Measurements from ENCODE around the gene RAB11FIP4.

The RAB11FIP4 gene

GRCh38 chr17:31408586-31408985 is 17.1 kb downstream of the RAB11FIP4 start:
- no peak for DNase-seq (ENCODE audit: low spot score)

GRCh38 chr17:31411707-31412285 is 20.3 kb downstream of the RAB11FIP4 start:
- no peak for DNase-seq (ENCODE audit: low spot score)

- DNase-seq (ENCODE audit: low spot score): no peak
These were observed 21.0 kb downstream of the RAB11FIP4 start for GRCh38 chr17:31412511-31412910.

DNA sequence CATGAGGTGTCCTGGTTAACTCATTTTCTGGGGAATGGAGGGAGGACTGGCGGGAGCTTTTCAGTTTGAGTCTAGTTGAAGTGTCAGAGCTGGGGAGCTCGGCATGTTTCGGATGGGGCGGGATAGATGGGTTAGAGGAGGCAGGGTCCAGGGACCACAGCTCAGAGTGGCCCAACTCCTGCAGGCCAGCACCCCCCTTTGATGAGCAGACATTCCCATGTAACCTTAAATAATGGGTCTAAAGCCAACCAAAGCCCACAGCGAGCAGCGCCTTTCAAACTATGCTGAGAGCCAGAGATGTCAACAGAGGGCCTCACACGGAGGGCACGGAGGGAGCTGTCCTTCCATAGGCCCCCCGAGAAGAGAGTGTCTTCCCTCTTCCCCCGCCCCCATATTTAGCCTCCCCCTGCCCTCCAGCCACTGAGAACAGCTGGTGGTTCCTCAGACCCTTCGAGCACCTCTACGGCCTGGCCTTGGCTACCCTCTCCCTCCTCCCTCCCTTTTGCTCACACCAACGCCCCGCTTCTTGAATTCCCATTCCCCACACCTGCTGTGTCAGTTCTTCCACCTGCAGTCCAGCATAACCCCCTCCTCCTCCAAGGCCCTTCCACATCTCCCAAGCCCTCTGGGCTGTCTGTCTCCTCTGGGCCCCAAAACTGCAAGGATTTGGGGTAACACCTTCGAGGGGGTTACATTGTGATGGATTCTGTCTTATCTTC is 21.8 kb downstream of the RAB11FIP4 start:
- DNase-seq (ENCODE audit: low spot score): no peak

GRCh38 chr17:31413874-31414549 is 22.5 kb downstream of the RAB11FIP4 start:
- DNase-seq (ENCODE audit: low spot score): peak; percentile 56

GRCh38 chr17:31414550-31414918 is 23.1 kb downstream of the RAB11FIP4 start:
- no peak for DNase-seq (ENCODE audit: low spot score)

DNA sequence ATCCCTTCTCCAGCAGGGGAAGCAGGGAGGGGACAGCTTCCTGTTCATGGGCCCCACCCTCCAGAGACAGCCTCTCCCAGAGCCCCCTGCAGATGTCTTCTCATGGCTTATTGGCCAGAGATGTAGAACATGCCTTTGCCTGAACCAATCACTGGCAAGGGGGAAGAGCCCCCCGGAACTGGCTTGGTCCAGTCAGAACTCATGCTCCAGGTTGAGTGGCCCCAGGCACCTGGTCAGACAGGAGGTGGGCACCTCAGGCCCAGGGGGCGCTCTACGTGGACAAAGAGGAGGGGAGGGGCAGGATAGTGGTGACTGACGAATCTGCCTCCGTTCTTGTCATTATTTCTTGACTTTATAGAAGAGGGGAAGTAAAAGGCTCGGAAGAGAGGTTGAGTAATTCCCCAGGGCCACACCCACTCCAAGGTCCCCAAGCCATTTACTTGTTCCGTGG is 23.6 kb downstream of the RAB11FIP4 start:
- no peak for DNase-seq (ENCODE audit: low spot score)

DNA sequence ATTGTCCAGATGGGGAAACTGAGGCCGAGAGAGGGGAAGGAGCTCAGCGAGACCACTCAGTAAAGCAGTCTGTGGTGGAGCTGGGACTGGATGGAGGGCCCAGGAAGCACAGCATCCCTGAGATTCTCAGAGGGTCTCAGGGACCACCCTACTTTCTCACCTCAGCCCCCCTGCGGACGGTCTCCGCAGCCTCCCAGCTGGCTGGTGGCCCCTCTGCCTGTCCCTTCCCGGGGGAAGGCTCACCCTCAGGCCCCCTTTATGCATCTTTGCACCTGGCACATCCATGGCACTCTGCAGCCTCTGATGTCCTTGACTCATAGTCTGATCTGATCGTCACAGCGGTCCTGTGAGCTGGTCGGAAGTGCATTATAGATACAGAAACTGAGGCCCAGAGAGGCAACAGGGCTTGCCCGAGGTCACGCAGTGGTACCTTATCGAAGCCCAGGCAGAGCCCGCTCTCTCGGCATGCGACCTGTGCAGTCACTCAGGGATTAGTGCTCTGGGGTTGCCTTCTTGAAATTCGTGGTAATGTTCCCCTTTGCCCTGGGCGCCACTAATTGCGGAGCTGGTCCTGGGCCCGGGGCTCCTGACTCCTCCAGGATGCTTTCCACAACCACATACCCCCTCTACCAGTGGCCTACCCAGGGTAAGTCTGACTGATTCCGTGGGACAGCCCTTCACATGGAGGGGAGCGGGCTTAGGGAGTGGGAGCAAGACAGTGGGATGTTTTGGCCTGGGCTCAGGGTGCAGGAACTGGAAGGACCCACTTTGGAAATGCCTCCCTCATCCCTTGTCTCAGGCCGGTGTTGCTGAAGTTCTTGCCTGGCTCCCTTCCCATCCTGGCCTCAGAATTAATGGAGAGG is 24.4 kb downstream of the RAB11FIP4 start:
- DNase-seq (ENCODE audit: low spot score): no peak

DNA sequence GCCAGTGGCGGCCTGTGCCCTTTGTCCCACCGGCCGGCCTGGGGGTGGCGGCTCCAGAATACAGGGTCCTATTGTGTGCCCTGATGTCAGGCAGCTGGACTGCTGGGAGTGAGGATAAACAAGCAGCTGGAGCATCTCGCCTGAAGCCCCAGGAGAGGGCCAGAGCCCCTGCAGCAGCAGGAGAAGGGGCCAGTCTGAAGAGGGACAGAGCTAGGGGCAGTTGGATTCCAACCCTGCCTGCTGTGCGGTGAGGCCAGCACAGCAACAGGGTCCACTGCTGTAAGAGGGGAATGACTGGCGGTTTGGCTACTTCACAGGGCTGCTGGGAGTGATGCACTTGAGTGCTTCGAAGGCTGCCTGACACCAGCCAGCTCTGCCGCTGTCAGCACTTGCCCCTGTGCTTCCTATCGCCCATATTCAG is 25.0 kb downstream of the RAB11FIP4 start:
- DNase-seq (ENCODE audit: low spot score): no peak

- DNase-seq (ENCODE audit: low spot score): no peak
These were observed 25.7 kb downstream of the RAB11FIP4 start for GRCh38 chr17:31417051-31417792.

DNA sequence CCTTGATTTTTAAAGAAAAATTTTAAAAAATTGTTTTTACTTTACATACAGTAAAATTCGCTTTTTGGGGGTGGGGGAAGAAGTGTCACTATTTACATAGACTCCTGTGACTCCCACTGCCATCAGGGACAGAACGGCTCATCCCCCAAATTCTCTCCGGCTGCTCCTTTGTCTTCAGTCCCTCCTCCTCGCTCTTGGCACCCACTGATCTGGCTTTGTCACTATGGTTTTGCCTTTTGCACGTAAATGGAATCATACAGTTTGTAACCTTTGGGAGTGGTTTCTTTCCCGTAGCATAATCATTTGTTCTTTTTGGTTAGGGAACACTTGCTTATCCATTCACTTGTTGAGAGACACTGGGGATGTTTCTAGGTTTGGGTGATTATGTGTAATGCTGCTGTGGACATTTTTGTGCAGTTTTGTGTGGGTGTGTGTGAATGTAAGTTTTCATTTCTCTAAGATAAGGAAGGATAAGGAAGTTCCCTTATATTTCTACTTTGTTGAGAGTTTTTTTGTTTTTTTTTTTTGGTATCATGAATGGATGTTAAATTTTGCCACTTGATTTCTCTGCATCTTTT is 27.4 kb downstream of the RAB11FIP4 start:
- no peak for DNase-seq (ENCODE audit: low spot score)

DNA sequence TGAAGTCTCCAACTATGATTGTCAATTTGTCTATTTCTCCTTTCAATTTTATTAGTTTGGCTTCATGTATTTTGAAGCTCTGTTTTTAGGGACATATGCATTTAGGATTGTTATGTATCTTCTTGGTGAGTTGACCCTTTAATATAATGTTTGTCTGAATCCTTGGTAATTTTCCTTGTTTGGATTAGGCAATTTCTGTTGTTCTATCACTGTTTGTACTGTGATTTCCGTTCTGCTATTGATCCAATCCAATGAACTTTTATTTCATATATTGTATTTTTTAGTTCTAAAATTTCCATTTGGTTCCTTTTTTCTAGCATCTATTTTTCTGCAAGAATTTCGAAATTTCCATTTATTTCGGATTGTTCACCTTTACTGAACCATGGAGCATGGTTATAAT is 31.0 kb downstream of the RAB11FIP4 start:
- no peak for DNase-seq (ENCODE audit: low spot score)

- DNase-seq (ENCODE audit: low spot score): no peak
These were observed 33.4 kb downstream of the RAB11FIP4 start for GRCh38 chr17:31424944-31425281.

DNA sequence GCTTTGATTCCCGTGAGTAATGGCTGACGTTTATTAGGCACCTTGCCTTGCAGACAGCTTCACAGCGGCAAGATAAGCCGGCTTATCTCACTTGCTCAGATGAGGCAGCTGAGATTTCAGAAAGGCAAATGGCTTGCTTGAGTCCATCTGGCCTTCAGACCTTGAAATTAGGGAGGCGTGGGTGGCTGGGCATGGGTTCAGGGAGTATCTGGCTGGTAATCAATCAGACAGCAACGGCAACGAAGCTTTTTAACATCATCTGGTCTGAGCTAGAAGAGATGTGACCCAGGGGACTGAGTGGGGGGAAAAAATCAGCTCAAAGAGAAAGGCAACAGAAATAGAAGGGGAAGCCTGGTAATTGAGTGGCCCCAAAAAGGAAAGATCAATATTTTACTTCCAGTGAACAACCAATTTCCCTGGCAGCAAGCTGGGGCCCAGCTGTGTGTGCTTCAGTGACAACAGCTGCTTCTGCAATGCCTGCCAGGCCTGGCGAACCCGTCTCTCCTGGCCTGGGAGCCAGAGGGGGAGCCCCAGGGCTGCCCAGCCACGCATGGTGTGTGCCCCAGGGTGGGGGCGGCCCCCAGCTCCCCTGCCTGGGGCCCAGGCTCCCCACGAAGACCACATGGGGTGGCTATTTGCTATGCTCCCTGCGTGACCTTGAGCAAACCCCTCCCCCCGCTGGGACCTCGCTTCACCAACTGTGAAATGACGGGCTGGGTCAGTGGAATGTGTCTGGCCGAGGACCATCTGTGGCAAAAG is 34.0 kb downstream of the RAB11FIP4 start:
- no peak for DNase-seq (ENCODE audit: low spot score)

DNA sequence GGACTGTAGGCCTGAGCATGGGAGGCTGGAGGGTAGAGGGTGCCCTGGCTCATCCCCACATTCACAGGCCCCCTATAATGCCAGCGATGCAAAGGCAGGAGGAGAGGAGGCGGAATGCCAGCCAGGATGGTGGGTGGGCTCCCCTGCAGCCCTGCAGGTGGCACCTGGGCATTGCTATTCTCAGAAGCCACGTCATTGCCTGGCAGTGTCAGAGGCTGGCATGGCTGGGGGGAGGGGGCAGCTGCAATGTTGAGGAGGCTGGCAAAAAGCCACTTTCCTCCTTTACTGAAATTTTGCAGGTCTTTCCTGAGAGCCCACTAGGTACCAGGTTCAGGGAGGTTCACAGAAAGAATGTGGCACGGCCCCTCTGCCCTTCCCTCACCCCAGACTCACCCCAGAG is 36.2 kb downstream of the RAB11FIP4 start:
- DNase-seq (ENCODE audit: low spot score): no peak

DNA sequence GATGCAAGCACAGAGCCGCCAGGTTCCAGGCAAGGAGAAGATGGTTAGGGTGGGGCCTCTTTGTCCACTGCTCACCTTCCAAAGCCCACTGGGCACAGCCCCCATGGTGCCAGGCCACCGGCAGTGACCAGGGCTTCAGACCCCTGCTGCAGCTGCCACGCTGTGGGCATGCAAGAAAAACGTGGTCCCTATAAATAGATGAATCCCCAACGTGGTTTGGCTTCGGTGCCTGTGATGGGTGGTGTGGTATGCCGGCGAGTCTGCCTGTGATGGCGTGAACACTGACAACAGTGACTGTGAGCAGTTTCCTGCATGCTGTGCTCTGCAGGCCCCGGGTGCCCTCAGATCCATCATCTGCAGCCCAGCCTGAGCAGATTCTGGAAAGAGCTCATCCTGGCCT is 36.6 kb downstream of the RAB11FIP4 start:
- DNase-seq (ENCODE audit: low spot score): no peak

DNA sequence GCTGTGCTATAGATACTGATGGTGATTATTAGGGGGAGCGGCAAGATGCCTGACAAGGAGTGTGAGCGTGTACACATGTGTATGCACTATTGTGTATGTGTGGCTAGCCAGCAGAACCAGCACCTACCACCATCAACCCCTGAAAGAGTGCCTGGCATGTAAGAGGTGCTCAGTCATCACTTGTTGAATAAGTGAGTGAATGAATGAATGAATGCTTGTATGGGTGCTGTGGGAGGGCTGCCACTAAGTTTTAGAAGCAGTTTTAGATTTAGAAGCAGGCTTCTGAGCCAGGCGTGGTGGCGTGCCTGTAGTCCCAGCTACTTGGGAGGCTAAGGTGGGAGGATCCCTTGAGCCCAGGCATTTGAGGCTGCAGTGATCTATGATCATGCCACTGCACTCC is 37.0 kb downstream of the RAB11FIP4 start:
- no peak for DNase-seq (ENCODE audit: low spot score)

DNA sequence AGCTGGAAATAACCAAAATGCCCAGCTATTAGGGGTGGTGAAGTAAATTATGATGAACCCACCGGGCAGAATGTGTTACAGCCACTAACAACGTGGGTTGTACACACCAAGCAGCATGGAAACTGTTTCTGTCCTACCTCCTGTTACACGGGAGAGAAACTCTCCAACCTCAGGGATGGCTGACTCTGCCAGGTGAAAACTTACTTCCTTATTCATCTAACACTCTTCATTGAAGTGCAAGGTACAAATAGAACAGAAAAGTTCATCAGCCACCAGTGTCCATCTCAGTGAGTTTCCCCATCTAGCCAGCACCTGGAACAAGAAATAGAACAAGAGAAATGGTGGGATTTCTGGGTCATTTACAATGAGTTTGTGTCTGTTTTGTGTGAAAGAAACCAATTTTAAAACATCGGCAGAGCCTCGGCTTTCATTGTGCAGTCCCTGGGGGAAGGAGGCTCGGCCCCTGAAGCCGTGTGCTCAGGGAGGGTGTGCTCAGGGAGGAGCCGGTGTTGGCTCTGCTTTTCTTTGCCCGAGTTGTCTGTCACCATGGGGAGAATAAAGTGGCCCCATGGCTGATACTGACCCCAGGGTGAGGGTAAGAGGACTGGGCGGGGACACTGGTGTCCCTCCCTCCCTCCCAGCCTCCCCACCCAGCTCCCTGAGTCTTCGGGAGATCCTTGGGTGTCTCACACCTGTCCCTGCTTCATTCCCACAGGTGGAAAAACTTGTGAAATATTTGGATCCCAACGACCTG is 39.8 kb downstream of the RAB11FIP4 start:
- DNase-seq (ENCODE audit: low spot score): no peak

DNA sequence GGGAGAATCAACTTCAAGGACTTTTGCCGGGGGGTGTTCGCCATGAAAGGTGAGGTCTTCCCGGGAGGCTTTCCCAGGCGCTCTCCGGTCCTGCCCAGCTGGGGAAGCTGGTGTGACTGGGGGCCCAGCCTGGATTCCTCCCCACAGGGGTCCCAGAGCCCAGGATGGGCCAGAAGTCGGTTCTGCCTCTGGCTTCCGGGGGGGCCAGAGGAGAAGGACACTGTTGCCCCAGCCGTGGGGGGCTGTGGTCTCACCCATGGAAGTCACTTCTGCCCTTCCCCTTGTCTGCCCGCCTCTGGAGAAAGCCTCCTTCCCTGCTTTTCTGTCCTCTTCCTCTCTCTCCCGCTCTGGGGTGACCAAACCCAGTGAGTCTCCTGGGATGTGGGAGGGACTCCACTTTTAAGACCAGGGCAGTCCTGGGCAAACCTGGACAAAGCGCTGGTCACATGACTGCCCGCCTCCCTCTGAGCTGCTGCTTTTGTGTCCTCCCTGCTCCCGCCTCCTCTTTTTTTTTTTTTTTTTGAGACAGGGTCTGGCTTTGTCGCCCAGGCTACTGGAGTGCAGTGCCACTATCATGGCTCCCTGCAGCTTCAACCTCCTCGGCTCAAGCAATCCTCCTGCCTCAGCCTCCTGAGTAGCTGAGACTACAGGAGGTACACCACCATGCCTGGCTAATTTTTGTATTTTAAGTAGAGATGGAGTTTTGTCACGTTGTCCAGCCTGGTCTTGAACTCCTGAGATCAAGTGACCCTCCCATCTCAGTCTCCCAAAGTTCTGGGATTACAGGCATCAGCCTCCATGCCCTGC is 40.6 kb downstream of the RAB11FIP4 start:
- no peak for DNase-seq (ENCODE audit: low spot score)
